ENCODE results near the gene COL5A2.

GRCh38 chr2:189014449-189015138 is 165.0 kb downstream of the COL5A2 start:
- TF ChIP-seq POLR2AphosphoS5 (IDR thresholded peaks at IDR 0.05; ENCODE audit: low read depth, low read length): no peak
- TF ChIP-seq POLR2A (IDR thresholded peaks at IDR 0.05; ENCODE audit: low read depth, low read length): no peak

All from GM12892 (cell line).